Erythroblast (primary cell): Measurements from ENCODE around the gene REEP6.

Experiments used
- DNase-seq, 2 experiments: peaks; one replicate each; lab custom pipeline; 2025; lab: John Stamatoyannopoulos, UW
- GATA1 ChIP-seq: IDR thresholded peaks from 2 replicates; pipeline ENCODE4 v1.6.1; 2011; ENCODE audit warnings: low read depth, mild to moderate bottlenecking, control low read depth, low read length, moderate library complexity
- POLR2A ChIP-seq: IDR thresholded peaks from 2 replicates; pipeline ENCODE4 v1.6.1; 2011; ENCODE audit warnings: mild to moderate bottlenecking, low read length

Gene REEP6

GRCh38 chr19:1452802-1453524 lies 38.0 kb upstream of the REEP6 start:
- no peak for DNase-seq
- no peak for TF ChIP-seq POLR2A
- no peak for TF ChIP-seq GATA1

GRCh38 chr19:1453525-1454364 lies 37.2 kb upstream of the REEP6 start:
- TF ChIP-seq POLR2A = no peak
- no peak for TF ChIP-seq GATA1
- peak in 1 of 2 experiments; percentile 42 for DNase-seq

DNA sequence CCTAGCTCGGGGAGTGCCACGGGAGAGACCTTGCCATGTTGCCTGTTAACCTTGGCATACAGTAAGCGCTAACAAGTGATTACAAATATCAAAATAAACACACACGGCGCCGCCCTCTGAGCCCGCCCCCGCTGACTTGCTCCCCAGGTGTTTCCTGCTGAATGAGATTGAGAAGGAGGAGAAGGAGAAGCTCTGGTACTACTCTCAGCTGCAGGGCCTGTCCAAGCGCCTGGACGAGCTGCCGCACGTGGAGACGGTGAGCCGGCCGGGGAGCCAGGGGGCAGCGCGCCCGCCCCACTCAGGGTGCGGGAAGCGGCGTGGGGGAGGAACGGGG lies 36.0 kb upstream of the REEP6 start:
- DNase-seq = peak in 1 of 2 experiments; percentile 53
- TF ChIP-seq GATA1 = no peak

DNA sequence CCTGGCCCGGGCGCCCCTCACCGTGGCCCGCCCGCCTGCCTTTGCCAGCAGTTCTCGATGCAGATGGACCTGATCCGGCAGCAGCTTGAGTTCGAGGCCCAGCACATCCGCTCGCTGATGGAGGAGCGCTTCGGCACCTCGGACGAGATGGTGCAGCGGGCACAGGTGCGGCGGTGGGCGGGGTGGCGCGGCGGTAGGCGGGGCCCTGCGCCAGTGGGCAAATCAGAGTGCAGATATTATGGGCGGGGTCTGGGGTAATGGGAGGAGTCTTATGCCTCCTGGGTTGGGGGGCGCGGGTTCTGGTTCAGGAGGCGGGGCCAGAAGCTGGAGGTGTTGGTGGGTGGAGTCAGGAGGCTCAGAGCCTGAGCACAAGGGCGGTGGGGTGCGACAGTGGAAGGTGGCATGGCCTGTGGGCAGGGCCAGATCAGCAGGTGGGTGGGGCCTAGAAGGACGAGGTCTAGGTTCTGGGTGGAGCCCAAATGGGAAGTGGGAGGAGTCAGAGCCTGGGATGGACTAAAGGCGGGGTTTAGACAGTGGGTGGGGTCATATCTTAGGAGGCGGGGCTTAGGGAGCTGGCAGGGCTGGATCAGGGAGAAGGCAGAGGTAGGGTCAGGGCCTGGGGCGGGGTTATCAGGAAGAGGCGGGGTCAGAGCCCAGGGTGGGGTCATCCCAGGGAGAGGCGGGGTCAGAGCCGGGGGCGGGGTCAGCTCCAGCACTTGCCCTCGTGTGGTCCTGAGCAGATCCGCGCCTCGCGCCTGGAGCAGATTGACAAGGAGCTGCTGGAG lies 35.5 kb upstream of the REEP6 start:
- TF ChIP-seq GATA1 (no peak), POLR2A (peak; percentile 10)
- DNase-seq = peak; percentile 83 to 92

DNA sequence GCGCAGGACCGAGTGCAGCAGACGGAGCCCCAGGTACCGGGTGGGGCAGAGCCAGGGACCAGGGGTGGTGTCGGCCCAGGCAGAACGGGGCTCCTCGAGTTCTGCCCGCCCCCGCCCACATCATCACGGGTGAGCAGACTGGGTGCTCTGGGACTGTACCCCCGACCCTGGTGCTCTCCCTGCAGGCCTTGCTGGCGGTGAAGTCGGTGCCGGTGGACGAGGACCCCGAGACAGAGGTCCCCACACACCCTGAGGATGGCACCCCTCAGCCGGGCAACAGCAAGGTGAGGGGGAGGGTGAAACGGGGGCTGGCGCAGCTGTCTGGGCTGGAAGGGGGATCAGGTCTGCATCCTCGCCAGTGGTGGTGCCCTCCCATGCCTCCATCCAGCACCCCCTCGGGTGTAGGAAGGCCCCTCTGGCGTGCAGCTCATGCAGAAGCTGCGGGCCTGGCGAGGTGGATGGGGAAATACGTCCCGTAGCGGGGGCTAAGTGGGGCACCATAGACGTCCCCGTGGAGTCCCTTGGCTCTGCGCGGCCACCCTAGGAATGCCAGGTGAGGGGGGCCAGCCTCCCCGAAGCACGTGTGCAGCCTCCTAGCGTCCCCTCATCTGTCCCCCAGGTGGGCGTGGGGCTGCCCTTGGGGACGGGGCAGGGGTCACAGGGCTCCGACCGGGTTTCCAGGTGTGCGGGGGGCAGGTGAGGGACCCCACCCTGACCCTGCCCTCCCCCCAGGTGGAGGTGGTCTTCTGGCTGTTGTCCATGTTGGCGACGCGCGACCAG lies 34.7 kb upstream of the REEP6 start:
- TF ChIP-seq POLR2A = peak; percentile 17
- no peak for TF ChIP-seq GATA1

DNA sequence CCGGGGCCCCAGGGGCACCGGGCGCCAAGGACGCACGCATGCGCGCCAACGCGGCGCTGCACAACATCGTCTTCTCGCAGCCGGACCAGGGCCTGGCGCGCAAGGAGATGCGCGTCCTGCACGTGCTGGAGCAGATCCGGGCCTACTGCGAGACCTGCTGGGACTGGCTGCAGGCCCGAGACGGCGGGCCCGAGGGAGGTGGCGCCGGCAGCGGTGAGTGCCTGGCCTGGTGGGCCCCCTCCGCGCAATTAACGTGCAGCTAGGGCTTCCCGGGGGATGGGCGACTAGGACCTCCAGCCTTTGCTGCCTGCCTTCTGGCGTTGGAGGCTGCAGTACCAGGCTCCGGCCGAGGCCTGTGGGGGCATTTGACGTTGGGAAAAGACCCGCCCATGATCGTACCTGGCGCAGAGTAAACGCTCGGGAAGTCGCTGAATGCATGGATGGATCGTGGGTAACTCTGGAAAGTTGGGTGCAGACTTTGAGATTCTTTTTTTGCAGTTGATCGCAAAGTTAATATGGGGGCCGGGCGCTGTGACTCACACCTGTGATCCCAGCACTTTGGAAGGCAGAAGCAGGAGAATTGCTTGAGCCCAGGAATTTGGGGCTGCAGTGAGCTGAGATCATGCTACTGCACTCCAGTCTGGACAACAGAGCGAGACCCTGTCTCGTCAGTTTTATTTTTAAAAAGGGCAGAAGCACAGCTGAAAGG lies 33.8 kb upstream of the REEP6 start:
- DNase-seq = no peak
- TF ChIP-seq GATA1 = no peak
- no peak for TF ChIP-seq POLR2A

More for the DNA sequence above, 34.7 kb upstream of the REEP6 start:
- no peak for DNase-seq

DNA sequence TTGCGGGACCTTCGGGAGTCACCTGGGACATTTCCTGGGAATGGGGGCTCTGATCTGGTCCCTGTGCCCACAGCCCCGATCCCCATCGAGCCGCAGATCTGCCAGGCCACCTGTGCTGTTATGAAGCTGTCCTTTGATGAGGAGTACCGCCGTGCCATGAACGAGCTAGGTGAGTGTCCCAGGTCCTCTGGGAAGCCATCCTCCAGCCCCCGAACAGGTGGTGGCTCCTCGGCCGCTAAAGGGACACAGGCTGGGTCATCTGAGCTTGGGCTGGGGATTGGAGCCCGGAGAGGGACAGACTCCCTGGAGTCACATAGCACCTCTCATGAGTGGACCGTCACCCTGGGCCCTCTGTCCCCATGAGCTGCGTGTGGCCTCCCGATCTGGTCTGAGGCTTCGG lies 33.1 kb upstream of the REEP6 start:
- no peak for DNase-seq
- no peak for TF ChIP-seq GATA1
- TF ChIP-seq POLR2A = no peak

DNA sequence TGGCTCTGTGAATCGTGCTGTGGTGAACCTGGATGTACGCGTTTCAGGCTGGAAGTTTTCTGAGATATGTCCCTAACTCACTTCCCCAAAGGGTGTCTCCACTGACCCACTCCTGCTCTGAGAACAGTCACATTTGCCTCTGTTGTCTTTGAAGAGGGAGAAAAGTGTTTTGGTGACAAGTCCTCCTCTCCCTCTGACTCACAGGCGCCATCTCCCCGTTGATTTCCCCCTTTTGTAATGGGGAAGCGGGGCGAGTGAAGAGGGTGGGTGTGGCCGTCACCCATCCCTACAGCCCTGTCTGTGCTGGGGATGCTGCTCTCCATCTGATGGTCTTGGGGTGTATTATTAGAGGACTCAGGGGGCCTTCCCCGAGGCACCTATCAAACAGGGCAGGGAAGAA lies 31.5 kb upstream of the REEP6 start:
- TF ChIP-seq GATA1 = no peak
- no peak for TF ChIP-seq POLR2A
- no peak for DNase-seq

DNA sequence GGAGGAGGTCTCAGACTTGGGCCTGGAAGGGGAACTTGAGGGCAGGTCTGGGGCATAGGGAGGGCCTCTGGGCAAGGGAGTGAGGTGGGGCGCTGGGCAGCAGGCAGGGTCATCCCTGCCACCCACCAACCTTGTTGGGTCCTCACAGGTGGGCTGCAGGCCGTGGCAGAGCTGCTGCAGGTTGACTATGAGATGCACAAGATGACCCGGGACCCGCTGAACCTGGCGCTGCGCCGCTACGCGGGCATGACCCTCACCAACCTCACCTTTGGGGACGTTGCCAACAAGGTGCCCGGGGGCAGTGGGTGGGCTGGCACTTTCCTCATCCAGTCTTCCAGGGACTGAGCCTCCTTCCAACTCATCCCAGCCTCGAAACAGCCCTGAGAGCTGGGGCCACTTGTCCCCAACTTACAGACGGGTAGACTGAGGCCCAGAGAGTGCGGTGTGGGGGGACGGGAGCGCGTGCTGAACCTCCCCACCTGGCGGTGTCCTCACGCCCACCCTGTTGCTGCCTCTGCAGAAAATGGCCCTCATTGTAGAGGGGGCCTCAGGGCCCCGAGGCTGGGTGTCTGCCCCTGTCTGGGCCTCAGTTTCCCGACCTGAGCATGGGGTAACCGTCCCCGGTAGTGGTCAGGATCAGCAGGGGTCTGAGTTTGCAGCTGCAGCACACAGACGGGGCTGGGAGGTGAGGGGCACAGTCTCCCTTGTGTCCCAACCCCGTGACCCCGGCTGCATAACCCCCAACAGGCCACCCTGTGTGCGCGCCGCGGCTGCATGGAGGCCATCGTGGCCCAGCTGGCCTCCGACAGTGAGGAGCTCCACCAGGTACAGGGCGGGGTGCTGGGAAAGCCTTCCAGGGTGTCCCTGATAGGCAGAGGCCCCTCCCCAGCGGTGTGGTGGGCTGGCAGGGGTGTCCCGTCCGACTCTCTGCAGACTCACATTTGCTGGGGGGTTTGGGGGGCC lies 30.7 kb upstream of the REEP6 start:
- TF ChIP-seq POLR2A (no peak), GATA1 (no peak)
- DNase-seq = no peak

DNA sequence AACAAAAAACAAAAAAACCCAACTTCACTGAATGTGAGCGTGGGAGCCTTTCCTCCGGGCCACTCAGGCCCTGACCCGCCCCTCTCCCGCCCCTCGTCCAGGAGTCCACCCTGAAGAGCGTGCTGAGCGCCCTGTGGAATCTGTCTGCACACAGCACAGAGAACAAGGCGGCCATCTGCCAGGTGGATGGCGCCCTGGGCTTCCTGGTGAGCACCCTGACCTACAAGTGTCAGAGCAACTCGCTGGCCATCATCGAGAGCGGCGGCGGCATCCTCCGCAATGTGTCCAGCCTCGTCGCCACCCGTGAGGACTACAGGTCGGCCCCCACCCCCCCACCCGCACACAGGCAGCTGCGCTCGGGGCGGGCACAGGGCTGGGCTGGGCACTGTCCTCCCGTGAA lies 29.1 kb upstream of the REEP6 start:
- no peak for TF ChIP-seq POLR2A
- no peak for TF ChIP-seq GATA1
- DNase-seq = no peak

DNA sequence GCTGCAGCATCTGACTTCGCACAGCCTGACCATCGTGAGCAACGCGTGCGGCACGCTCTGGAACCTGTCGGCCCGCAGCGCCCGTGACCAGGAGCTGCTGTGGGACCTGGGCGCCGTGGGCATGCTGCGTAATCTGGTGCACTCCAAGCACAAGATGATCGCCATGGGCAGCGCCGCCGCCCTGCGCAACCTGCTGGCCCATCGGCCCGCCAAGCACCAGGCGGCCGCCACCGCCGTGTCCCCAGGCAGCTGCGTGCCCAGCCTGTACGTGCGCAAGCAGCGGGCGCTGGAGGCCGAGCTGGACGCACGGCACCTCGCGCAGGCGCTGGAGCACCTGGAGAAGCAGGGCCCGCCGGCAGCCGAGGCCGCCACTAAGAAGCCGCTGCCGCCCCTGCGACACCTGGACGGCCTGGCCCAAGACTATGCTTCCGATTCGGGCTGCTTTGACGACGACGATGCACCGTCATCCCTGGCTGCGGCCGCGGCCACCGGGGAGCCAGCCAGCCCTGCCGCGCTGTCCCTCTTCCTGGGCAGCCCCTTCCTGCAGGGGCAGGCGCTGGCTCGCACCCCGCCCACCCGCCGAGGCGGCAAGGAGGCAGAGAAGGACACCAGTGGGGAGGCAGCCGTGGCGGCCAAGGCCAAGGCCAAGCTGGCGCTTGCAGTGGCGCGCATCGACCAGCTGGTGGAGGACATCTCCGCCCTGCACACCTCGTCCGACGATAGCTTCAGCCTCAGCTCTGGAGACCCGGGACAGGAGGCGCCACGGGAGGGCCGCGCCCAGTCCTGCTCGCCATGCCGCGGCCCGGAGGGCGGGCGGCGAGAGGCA lies 25.6 kb upstream of the REEP6 start:
- TF ChIP-seq POLR2A (no peak), GATA1 (no peak)
- DNase-seq = peak; percentile 65 to 69
